Transverse colon (tissue), 4 donors: ENCODE data around the gene SPINK4. TPM values are rescaled to one million over a fixed set of nuclear protein-coding genes. Genes with fewer than 3 reads are reported as not detected.

Experiments
- DNase-seq: peaks from one replicate; pipeline ENCODE4 v3.0.0-alpha.2; 2019
- H3K27ac ChIP-seq, 4 donors: fragments of 200-600 bp; sonication (generic); 2 replicates each; pipeline ENCODE4 v1.5.1; 2016 to 2018; ENCODE audit warnings: inconsistent platforms in 4 of 4
- H3K27me3 ChIP-seq: fragments of 200-600 bp; sonication (generic); 2 replicates; pipeline ENCODE4 v1.5.1; 2017; ENCODE audit warnings: inconsistent platforms
- H3K36me3 ChIP-seq, 4 donors: fragments of 200-600 bp; sonication (generic); 2 replicates each; pipeline ENCODE4 v1.5.1; 2017 to 2019; ENCODE audit warnings: inconsistent platforms in 4 of 4
- H3K4me1 ChIP-seq, 4 donors: fragments of 200-600 bp; sonication (generic); 2 replicates each; pipeline ENCODE4 v1.5.1; 2017 to 2020; ENCODE audit warnings: inconsistent platforms in 4 of 4
- H3K4me3 ChIP-seq, 4 donors: fragments of 200-600 bp; sonication (generic); 1 replicate in 1 of 4; 2 replicates in 3 of 4; pipeline versions ENCODE4 v1.5.1 to v1.6.1; 2017 to 2019; ENCODE audit warnings: inconsistent platforms in 4 of 4
- H3K9me3 ChIP-seq, 2 donors: fragments of 200-600 bp; sonication (generic); 2 replicates each; pipeline ENCODE4 v1.5.1; 2017 to 2019; ENCODE audit warnings: inconsistent platforms in 2 of 2
- EP300 ChIP-seq: sonication (generic); formaldehyde crosslinking; IDR thresholded peaks from one replicate; pipeline ENCODE4 v1.6.1; 2017; ENCODE audit warnings: antibody characterized with exemption, low read depth
- POLR2A ChIP-seq: fragments of 450-650 bp; IDR thresholded peaks from one replicate; pipeline ENCODE4 v1.6.1; 2016; ENCODE audit warnings: antibody characterized with exemption, mild to moderate bottlenecking, moderate library complexity
- POLR2AphosphoS5 ChIP-seq, 3 donors: sonication (generic); formaldehyde crosslinking; IDR thresholded peaks; one replicate each; pipeline ENCODE4 v1.6.1; 2016; ENCODE audit warnings: antibody characterized with exemption in 3 of 3
- WGBS, 2 donors: methylation state at CpG; one replicate each; pipeline ENCODE4 v1.1.5; 2018; ENCODE audit warnings: low coverage in 1 of 2; 5-methylcytosine and 5-hydroxymethylcytosine counted together
- in situ Hi-C, 4 donors: fragments of 200-750 bp; cut with MboI; loops; one replicate each; pipeline versions ENCODE4 v1.15.0 to v1.15.1; 2017; ENCODE audit warnings: low sequenced_read_pairs in 3 of 4, low pct_ligation_motif_present in 1 of 4, low pct_unique_long_range_greater_than_20kb in 1 of 4
- intact Hi-C: fragments of 100-400 bp; cut with DNase I; formaldehyde crosslinking; loops from one replicate; pipeline ENCODE4 v1.15.1; 2023; ENCODE audit warnings: low total_unique reads
- total RNA-seq, 4 donors: library from RNA; depleted of rRNA; stranded (reverse); fragments of >200 nt; gene quantifications; one replicate each; pipeline ENCODE4 v1.1.0, GENCODE V29; 2016
- TF ChIP-seq, protein P1 (sequence below), 5 experiments: fragments of 200-600 bp in 3 of 5; fragments of 450-650 bp in 2 of 5; sonication (generic) in 3 of 5; IDR thresholded peaks; 1 replicate in 2 of 5; 2 replicates in 3 of 5; pipeline ENCODE4 v1.5.1; 2016 to 2017; ENCODE audit warnings: antibody characterized with exemption in 5 of 5, inconsistent platforms in 3 of 5, mild to moderate bottlenecking in 2 of 5, moderate library complexity in 1 of 5

Gene SPINK4
- total RNA-seq, 4 donors from 2014 or later, result 6.6 to 77.8 TPM; not detected in 2

DNA sequence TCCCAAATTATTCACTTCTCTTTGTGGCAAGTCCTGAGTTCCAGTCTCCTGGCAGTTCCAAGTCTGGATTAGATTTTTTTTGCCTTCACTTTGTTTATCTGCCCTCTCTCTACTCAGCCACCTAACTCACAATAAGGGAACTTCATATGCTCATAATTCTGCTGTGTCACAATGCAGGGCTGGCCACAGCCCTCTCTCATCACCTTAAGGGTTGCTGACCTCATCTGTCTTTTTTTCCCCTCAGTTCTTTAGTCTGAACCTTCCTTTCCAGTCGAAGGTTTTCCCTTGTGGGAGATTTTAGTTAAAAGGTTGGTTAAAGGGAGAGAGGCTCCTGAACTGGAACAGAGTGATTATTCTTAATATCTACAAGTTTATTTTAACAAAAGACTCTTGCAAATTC is 20.4 kb downstream of the SPINK4 start:
- Histone ChIP-seq H3K4me1 (peaks cover under 1 to 15% (median 12%) of the 10 kb centered on the region in 4 donors), H3K27ac (no peak overlapping the region), H3K4me3 (no peak overlapping the region), H3K36me3 (peaks cover 0 to 64% (median 28%) of the 10 kb centered on the region in 4 donors), H3K27me3 (no peaks in the 10 kb centered on the region), H3K9me3 (no peaks in the 10 kb centered on the region)
- no peak for DNase-seq
- TF ChIP-seq POLR2A (no peak), EP300 (no peak), POLR2AphosphoS5 (IDR thresholded peaks at IDR 0.05) (no peak)
- TF ChIP-seq, protein P1, sequence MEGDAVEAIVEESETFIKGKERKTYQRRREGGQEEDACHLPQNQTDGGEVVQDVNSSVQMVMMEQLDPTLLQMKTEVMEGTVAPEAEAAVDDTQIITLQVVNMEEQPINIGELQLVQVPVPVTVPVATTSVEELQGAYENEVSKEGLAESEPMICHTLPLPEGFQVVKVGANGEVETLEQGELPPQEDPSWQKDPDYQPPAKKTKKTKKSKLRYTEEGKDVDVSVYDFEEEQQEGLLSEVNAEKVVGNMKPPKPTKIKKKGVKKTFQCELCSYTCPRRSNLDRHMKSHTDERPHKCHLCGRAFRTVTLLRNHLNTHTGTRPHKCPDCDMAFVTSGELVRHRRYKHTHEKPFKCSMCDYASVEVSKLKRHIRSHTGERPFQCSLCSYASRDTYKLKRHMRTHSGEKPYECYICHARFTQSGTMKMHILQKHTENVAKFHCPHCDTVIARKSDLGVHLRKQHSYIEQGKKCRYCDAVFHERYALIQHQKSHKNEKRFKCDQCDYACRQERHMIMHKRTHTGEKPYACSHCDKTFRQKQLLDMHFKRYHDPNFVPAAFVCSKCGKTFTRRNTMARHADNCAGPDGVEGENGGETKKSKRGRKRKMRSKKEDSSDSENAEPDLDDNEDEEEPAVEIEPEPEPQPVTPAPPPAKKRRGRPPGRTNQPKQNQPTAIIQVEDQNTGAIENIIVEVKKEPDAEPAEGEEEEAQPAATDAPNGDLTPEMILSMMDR (IDR thresholded peaks at IDR 0.05), result no peak
- 78 to 88% methylated on average over 1 of the region's 1 CpG for WGBS, 2 donors
- intact Hi-C loops (no loop called here), in situ Hi-C loops (no loop called here)

DNA sequence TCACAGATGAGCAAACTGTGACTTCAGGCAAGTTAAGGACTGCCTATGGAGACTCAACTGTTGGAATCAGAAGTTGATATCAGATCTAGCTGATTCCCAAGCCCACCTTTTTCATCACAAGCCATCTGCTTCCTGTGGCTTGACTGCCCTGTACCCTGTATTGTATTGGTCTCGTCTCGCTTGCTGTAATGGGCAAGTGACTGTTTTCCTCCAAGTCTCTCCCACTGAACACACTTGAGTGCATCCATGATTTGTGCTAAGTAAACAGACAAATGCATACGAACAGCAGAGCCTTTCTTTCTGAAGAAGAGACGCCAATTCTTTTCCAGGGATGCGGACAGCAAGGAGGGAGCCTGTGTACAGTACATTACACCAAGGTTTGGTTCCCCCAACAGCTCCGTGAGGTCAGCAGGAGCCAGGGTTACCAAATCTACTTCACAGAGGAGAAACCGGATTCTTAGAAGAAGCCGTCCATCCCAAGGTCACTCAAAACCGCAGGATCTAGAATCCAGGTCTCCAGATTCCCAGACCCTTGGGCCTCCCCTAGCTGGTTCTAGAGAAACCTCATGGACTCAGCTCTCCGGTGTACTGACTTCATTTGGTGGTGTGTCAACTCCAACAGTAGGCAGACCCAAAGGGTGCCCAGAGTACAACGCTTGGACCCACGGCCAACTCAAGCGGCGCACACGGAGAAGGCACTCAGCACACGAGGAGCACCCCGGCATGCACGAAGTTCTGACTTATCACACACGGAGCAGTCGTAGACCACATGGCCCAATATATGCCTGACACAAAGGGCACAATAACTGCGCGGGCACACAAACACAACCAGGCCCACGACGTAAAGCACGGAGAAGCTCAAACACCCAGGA is 23.4 kb downstream of the SPINK4 start:
- in situ Hi-C loops (no loop called here), intact Hi-C loops (no loop called here)
- Histone ChIP-seq H3K9me3 (no peaks in the 10 kb centered on the region), H3K27me3 (no peaks in the 10 kb centered on the region), H3K4me3 (peak overlapping the region; percentile 89 to 97 (median 92)), H3K27ac (peak overlapping the region; percentile 95 to 97 (median 97)), H3K36me3 (peaks cover 0 to 41% (median 19%) of the 10 kb centered on the region in 4 donors), H3K4me1 (peaks cover 6 to 32% (median 19%) of the 10 kb centered on the region in 4 donors)
- DNase-seq, result no peak
- 4 to 8% methylated on average over 4 to 24 of the region's 25 CpGs for WGBS, 2 donors
- TF ChIP-seq EP300 (no peak), POLR2A (no peak), POLR2AphosphoS5 (IDR thresholded peaks at IDR 0.05) (no peak)
- TF ChIP-seq, protein P1 (IDR thresholded peaks at IDR 0.05), result no peak

DNA sequence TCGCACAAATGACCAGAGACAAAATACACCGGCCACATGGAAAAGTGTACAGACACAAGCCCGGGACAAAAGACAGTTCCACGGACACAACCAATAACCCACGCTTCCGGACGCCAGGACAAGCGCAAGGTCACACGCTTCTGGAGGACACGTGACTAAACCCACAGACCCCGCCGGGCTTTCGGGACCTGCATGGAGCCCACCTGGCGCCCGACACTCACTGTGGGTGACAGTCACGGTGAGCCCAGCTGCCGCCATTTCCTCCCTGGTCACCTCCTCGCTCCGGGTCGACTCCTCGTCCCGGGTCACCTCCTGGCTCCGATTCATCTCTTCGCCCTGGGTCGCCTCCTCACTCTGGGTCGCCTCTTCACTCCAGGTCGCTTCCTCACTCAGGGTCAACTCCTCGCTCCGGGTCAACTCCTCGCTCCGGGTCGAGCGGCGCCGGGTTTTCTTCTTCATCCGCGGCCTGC is 24.1 kb downstream of the SPINK4 start:
- peak; percentile 59 for DNase-seq
- WGBS, 2 donors, result 0% methylated on average over 37 of the region's 37 CpGs; no CpG with 5 or more reads in 1 of the 2 donors
- peak overlapping the region; percentile 89 to 97 (median 92) for H3K4me3 ChIP-seq
- in situ Hi-C loops (no loop called here), intact Hi-C loops (no loop called here)
- peak overlapping the region; percentile 95 to 97 (median 97) for H3K27ac ChIP-seq
- no peaks in the 10 kb centered on the region for H3K9me3 ChIP-seq
- H3K4me1 ChIP-seq, result peaks cover 6 to 32% (median 19%) of the 10 kb centered on the region in 4 donors
- TF ChIP-seq POLR2A, result no peak
- TF ChIP-seq, protein P1 (IDR thresholded peaks at IDR 0.05), result no peak
- no peak for TF ChIP-seq POLR2AphosphoS5 (IDR thresholded peaks at IDR 0.05)
- no peaks in the 10 kb centered on the region for H3K27me3 ChIP-seq
- peaks cover 0 to 42% (median 16%) of the 10 kb centered on the region in 4 donors for H3K36me3 ChIP-seq

DNA sequence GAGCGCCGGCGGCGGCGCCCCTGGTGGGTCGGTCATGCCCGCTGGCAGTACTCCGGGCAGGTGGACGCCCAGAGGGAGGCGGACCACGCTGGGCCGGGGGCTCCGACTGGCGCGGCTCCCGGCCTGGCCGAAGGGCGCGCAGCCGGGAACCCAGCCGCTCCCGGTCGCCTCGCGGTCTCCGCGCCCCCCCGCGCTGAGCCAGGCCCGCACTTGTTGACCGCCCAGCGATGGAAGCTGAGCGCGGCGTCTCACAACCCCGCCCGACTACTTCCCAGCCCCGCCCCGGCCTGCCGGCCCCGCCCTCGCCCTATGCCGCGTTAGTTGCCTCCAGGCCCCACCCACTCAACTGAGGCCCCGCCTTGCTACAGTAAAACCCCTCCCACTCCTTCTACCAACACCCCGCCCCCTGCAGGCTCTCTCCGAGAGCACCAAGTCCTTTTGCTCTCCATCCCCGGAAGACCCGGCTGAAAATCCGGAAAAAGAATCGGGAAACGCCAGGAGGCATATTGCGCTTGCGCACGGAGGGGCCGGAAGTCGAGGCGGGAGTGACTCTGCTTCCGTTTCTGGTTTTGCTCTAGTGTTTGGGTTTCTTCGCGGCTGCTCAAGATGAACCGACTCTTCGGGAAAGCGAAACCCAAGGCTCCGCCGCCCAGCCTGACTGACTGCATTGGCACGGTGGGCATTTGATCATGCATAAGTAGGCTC is 24.7 kb downstream of the SPINK4 start, which contains the start of the genes BAG1 and CHMP5:
BAG1 (minus strand) TSS at position 236 of the 705 bp plus-strand sequence.
CHMP5 (plus strand) TSS at position 577 of the 705 bp plus-strand sequence; CDS start at position 607, 30 bp downstream.
- Histone ChIP-seq H3K36me3 (peaks cover 0 to 40% (median 16%) of the 10 kb centered on the region in 4 donors), H3K27ac (peak within 1 kb of the TSS; percentile 95 to 97 (median 97)), H3K4me3 (peak within 1 kb of the TSS; percentile 89 to 97 (median 92)), H3K9me3 (no peaks in the 10 kb centered on the region), H3K27me3 (no peaks in the 10 kb centered on the region), H3K4me1 (peaks cover 6 to 32% (median 19%) of the 10 kb centered on the region in 4 donors)
- TF ChIP-seq POLR2A (peak; percentile 80), EP300 (no peak), POLR2AphosphoS5 (IDR thresholded peaks at IDR 0.05) (peak; percentile 90 to 92 (median 92))
- TF ChIP-seq, protein P1 (IDR thresholded peaks at IDR 0.05), result peak in 4 of 5 experiments; percentile 28 to 34 (median 33)
- 0% methylated on average over 66 of the region's 67 CpGs; no CpG with 5 or more reads in 1 of the 2 donors for WGBS, 2 donors
- intact Hi-C loops, result no loop called here
- in situ Hi-C loops, result no loop called here
- DNase-seq, result peak; percentile 100
